Neural cell (in vitro differentiated cells): Measurements from ENCODE around the gene LDLRAD4. TPM values are rescaled to one million over a fixed set of nuclear protein-coding genes. Genes with fewer than 3 reads are reported as not detected.

Experiments used
- H2AFZ ChIP-seq: fragments of 200-600, 300-800 bp; sonication (generic), shearing (Covaris generic); 2 replicates; pipeline ENCODE4 v1.6.0; 2014; ENCODE audit warnings: low read depth, mild to moderate bottlenecking, antibody characterized with exemption, low read length, moderate library complexity
- H3F3A ChIP-seq: fragments of 200-600 bp; shearing (Covaris generic); 2 replicates; pipeline ENCODE4 v1.6.1; 2016; ENCODE audit warnings: mild to moderate bottlenecking, moderate library complexity, mixed read lengths, antibody characterized with exemption, low read length; ENCODE audit not compliant: insufficient read depth, poor library complexity, severe bottlenecking
- H3K27ac ChIP-seq: fragments of 200-600, 300-800 bp; sonication (generic), shearing (Covaris generic); 2 replicates; pipeline ENCODE4 v1.5.1; 2014; ENCODE audit warnings: mild to moderate bottlenecking, low read length, moderate library complexity
- H3K27me3 ChIP-seq: fragments of 300-800, 200-600 bp; sonication (generic), shearing (Covaris generic); 2 replicates; pipeline ENCODE4 v1.6.0; 2014; ENCODE audit warnings: mild to moderate bottlenecking, low read depth, low read length, moderate library complexity; ENCODE audit not compliant: insufficient read depth
- H3K36me3 ChIP-seq: fragments of 300-800, 200-600 bp; sonication (generic), shearing (Covaris generic); 2 replicates; pipeline ENCODE4 v1.5.1; 2014; ENCODE audit warnings: mild to moderate bottlenecking, antibody characterized with exemption, low read length, moderate library complexity; ENCODE audit not compliant: insufficient read depth
- H3K4me2 ChIP-seq: fragments of 300-800, 200-600 bp; sonication (generic), shearing (Covaris generic); 2 replicates; pipeline ENCODE4 v1.6.0; 2014; ENCODE audit warnings: mild to moderate bottlenecking, low read length
- H3K4me3 ChIP-seq: fragments of 300-800, 200-600 bp; sonication (generic), shearing (Covaris generic); 2 replicates; pipeline ENCODE4 v1.5.1; 2014; ENCODE audit warnings: mild to moderate bottlenecking, low read length, moderate library complexity
- H3K79me2 ChIP-seq: fragments of 200-600 bp; shearing (Covaris generic); replicated peaks from 2 replicates; pipeline ENCODE4 v1.6.0; 2014; ENCODE audit warnings: mild to moderate bottlenecking, low read length, moderate library complexity; ENCODE audit not compliant: insufficient read depth
- H3K9ac ChIP-seq: fragments of 300-800, 200-600 bp; sonication (generic), shearing (Covaris generic); 2 replicates; pipeline ENCODE4 v1.6.1; 2016; ENCODE audit warnings: mild to moderate bottlenecking, low read length, mixed read lengths
- H3K9me2 ChIP-seq: fragments of 200-600 bp; shearing (Covaris generic); 2 replicates; pipeline ENCODE4 v1.6.1; 2016; ENCODE audit warnings: mild to moderate bottlenecking, low read length, mixed read lengths; ENCODE audit not compliant: insufficient read depth
- H3K9me3 ChIP-seq: fragments of 200-600, 300-800 bp; sonication (generic), shearing (Covaris generic); 2 replicates; pipeline ENCODE4 v1.6.1; 2016; ENCODE audit warnings: mild to moderate bottlenecking, mixed run types, low read length, moderate library complexity, mixed read lengths
- H4K20me1 ChIP-seq: fragments of 200-600 bp; shearing (Covaris generic); 2 replicates; pipeline ENCODE4 v1.6.1; 2016; ENCODE audit warnings: mild to moderate bottlenecking, mixed run types; ENCODE audit not compliant: insufficient read depth
- CTCF ChIP-seq: fragments of 450-650 bp; IDR thresholded peaks from 2 replicates; pipeline ENCODE4 v1.5.1; 2014; ENCODE audit warnings: antibody characterized with exemption, mild to moderate bottlenecking, moderate library complexity; ENCODE audit not compliant: poor library complexity, severe bottlenecking
- EP300 ChIP-seq: fragments of 450-650 bp; conservative IDR thresholded peaks from 2 replicates; pipeline ENCODE4 v1.6.1; 2014; ENCODE audit warnings: antibody characterized with exemption, mild to moderate bottlenecking, moderate library complexity; ENCODE audit not compliant: poor library complexity, severe bottlenecking
- EZH2 ChIP-seq: fragments of 200-600, 300-800 bp; shearing (Covaris generic), sonication (generic); IDR thresholded peaks from 2 replicates; pipeline ENCODE4 v1.6.1; 2014; ENCODE audit warnings: antibody characterized with exemption, low read length, borderline replicate concordance, mild to moderate bottlenecking; ENCODE audit not compliant: insufficient read depth, poor library complexity, severe bottlenecking
- MXI1 ChIP-seq: fragments of 450-650 bp; conservative IDR thresholded peaks from 2 replicates; pipeline ENCODE4 v1.6.1; 2014; ENCODE audit warnings: antibody characterized with exemption, mild to moderate bottlenecking; ENCODE audit not compliant: poor library complexity, severe bottlenecking
- POLR2AphosphoS5 ChIP-seq: IDR thresholded peaks from 2 replicates; pipeline ENCODE4 v1.6.1; 2012
- RAD21 ChIP-seq: fragments of 450-650 bp; conservative IDR thresholded peaks from 2 replicates; pipeline ENCODE4 v1.6.1; 2014; ENCODE audit warnings: antibody characterized with exemption, mild to moderate bottlenecking, moderate library complexity
- REST ChIP-seq: IDR thresholded peaks from 2 replicates; pipeline ENCODE4 v1.6.1; 2012; ENCODE audit warnings: borderline replicate concordance
- SMC3 ChIP-seq: fragments of 450-650 bp; conservative IDR thresholded peaks from 2 replicates; pipeline ENCODE4 v1.6.1; 2014; ENCODE audit warnings: antibody characterized with exemption, mild to moderate bottlenecking, moderate library complexity; ENCODE audit not compliant: poor library complexity
- TAF1 ChIP-seq: IDR thresholded peaks from 2 replicates; pipeline ENCODE4 v1.6.1; 2012; ENCODE audit warnings: low read depth
- polyA plus RNA-seq: library from polyadenylated mRNA; depleted of rRNA; stranded (reverse); fragments of >200 nt; gene quantifications from 2 replicates; pipeline ENCODE4 v1.2.3, GENCODE V29; 2014

The LDLRAD4 gene
- polyA plus RNA-seq, 1 donor from 2014 or later = 3.7 TPM

- H3K27me3 ChIP-seq = no peaks in the 10 kb centered on the region
- TF ChIP-seq RAD21 (no peak), TAF1 (no peak), SMC3 (no peak), CTCF (no peak), MXI1 (no peak), EP300 (no peak), POLR2AphosphoS5 (no peak), EZH2 (no peak), REST (no peak)
- no peaks in the 10 kb centered on the region for H3K9me3 ChIP-seq
- no peak overlapping the region for H3K27ac ChIP-seq
- no peaks in the 10 kb centered on the region for H3K36me3 ChIP-seq
- H2AFZ ChIP-seq = no peak overlapping the region
- no peak overlapping the region for H3K4me3 ChIP-seq
- no peaks in the 10 kb centered on the region for H3K9me2 ChIP-seq
- no peaks in the 10 kb centered on the region for H4K20me1 ChIP-seq
- H3K9ac ChIP-seq = no peak overlapping the region
- H3F3A ChIP-seq = no peaks in the 10 kb centered on the region
- H3K79me2 ChIP-seq = no peaks in the 10 kb centered on the region
- no peak overlapping the region for H3K4me2 ChIP-seq
Measured at GRCh38 chr18:13412901-13413300, 194.3 kb downstream of the LDLRAD4 start.

GRCh38 chr18:13414102-13414501, 195.5 kb downstream of the LDLRAD4 start:
- Histone ChIP-seq H2AFZ (no peak overlapping the region), H3K27ac (no peak overlapping the region), H3F3A (no peaks in the 10 kb centered on the region), H3K4me3 (no peak overlapping the region), H3K4me2 (no peak overlapping the region), H3K36me3 (no peaks in the 10 kb centered on the region), H3K79me2 (no peaks in the 10 kb centered on the region), H3K9ac (no peak overlapping the region), H3K9me2 (no peaks in the 10 kb centered on the region), H3K9me3 (no peaks in the 10 kb centered on the region), H3K27me3 (no peaks in the 10 kb centered on the region), H4K20me1 (no peaks in the 10 kb centered on the region)
- TF ChIP-seq EP300 (no peak), POLR2AphosphoS5 (no peak)

- H2AFZ ChIP-seq = no peak overlapping the region
- no peaks in the 10 kb centered on the region for H3F3A ChIP-seq
- no peak overlapping the region for H3K4me2 ChIP-seq
- H3K79me2 ChIP-seq = no peaks in the 10 kb centered on the region
- TF ChIP-seq MXI1 = no peak
- TF ChIP-seq EZH2 = no peak
- no peak for TF ChIP-seq POLR2AphosphoS5
- TF ChIP-seq RAD21 = no peak
- no peak for TF ChIP-seq EP300
- TF ChIP-seq CTCF = no peak
- no peak for TF ChIP-seq SMC3
- no peak for TF ChIP-seq TAF1
- no peak for TF ChIP-seq REST
- no peak overlapping the region for H3K4me3 ChIP-seq
- no peaks in the 10 kb centered on the region for H3K36me3 ChIP-seq
- no peak overlapping the region for H3K9ac ChIP-seq
- no peak overlapping the region for H3K27ac ChIP-seq
- H3K27me3 ChIP-seq = no peaks in the 10 kb centered on the region
- H4K20me1 ChIP-seq = no peaks in the 10 kb centered on the region
- H3K9me2 ChIP-seq = no peaks in the 10 kb centered on the region
- no peaks in the 10 kb centered on the region for H3K9me3 ChIP-seq
Measured at GRCh38 chr18:13414521-13414920, 196.0 kb downstream of the LDLRAD4 start.
